HG03108 (cell line): ENCODE results near the gene MTMR10.

Experiments
- ATAC-seq: cut with Tn5 transposase; IDR thresholded peaks from one replicate; pipeline ENCODE4 v1.9.1; 2021; ENCODE audit warnings: moderate library complexity; ENCODE audit not compliant: unreplicated experiment

MTMR10 gene

GRCh38 chr15:30962079-30962478, 29.3 kb downstream of the MTMR10 start:
- ATAC-seq, result no peak

GRCh38 chr15:30958219-30958618, 33.2 kb downstream of the MTMR10 start:
- no peak for ATAC-seq

DNA sequence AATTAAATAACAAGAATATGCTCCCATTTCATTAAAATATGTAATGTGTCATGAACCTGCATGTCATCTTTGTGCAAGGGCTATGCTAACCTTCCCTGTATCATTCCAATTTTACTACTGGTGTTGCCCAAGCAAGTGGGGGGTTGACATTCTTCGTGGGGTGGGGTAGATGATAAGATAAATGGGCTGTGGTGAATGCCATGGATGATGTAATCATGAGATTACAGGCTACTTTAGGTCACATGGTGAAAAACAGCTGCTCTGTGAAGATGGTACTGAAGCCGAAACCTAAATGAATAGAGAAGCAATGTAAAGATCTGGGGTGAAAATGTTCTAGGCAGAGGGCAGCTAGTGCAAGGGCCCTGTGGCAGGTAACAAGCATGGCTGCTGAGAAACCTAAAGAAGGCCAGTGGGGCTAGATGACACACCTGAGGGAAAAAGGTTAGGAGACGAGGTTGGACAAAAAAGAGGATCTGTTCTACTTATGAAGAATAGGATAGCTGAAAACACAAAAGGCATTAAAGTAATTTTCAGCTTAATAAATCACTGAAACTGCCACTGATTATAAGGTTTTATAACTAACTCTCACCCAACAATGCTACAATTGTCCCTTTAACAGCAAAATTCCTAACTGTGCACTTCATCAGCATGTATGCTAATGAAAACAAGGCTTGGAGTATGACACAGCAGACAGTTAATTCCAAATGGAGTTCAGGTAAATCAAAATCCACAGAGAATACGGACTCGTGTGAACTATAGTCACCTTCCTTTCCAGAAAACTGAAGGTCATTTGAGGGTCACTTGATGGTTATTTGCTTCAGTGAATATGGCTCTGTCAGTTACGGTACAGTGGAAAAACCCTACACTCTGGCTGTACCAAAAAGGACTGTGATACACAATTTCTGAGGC, 35.0 kb downstream of the MTMR10 start:
- no peak for ATAC-seq

- ATAC-seq, result no peak
Observed at GRCh38 chr15:30954674-30955073, 36.8 kb downstream of the MTMR10 start.

DNA sequence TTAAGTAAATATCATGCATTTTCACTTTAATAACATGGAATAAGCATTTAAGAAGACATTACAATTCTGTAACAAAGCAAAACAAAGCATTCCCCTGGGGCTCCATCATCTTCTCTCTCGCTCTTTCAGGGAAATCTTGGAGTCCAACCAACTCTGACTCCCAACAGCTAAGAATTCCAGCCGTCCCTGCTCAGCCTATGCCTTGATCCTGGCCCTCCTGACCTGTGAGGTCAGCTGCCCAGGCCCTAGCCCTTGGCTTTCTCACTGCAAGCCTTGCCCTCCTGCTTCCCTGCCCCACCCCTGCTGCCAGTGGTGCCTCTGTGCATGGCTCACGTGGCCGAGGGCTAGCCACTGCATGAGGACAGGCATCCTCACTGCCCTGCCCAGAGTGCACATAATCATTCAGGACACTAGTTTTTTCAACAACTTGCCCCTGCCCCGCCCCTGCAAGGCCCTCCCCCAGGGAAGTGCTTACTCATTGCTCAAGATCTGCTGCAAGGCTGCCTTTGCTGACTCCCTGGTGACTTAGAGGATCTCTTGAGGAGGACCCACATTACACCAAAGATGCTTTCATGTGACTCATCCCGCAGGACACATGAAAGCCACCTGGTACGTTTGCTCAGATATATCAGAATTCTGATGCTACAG, 37.6 kb downstream of the MTMR10 start:
- no peak for ATAC-seq

- no peak for ATAC-seq
Observed at GRCh38 chr15:30953183-30953582, 38.2 kb downstream of the MTMR10 start.

GRCh38 chr15:30943654-30944335, 47.6 kb downstream of the MTMR10 start:
- no peak for ATAC-seq

DNA sequence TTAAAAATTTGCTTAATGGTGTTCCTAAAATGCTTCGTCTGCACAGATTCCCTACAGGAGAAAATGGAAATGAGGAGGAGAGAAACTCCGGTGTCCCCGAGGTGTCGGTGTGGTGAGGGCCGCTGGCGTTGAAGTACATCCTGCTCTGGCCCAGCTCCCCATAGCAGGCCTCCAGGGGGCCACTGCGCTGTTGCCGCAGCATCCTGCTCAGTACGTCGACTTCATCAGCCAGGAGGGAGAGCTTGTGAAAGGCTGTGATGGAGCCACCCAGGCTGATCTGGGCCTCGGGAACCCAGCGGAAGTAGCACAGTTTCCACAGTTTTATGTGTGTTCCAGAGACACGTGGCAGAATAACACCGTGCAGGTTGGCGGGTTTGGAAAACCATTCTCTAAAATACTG, 49.9 kb downstream of the MTMR10 start:
- ATAC-seq, result no peak

- ATAC-seq, result no peak
Observed at GRCh38 chr15:30940359-30940758, 51.1 kb downstream of the MTMR10 start.

DNA sequence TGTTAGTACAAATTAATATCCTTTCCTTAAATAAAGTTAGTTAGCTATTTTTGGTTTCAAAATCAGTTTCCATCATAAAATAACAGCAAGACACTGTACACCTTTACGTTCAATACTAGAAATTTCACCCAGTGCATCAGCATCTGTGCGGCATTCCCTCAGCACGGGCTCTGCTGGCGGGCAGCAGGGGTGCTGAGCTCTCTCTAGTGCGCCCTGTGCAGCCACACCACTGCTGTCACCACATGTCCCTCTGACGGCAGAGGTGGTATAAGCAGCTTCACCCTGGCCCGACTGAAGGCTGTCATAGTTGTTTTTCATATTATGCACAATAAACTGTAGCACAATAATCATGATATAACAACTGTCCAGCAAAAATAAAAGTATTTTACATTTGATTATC, 52.3 kb downstream of the MTMR10 start:
- no peak for ATAC-seq

GRCh38 chr15:30933293-30933692, 58.1 kb downstream of the MTMR10 start:
- no peak for ATAC-seq

GRCh38 chr15:30930422-30930821, 61.0 kb downstream of the MTMR10 start:
- ATAC-seq, result no peak

GRCh38 chr15:30929982-30930381, 61.4 kb downstream of the MTMR10 start:
- ATAC-seq, result no peak

GRCh38 chr15:30929064-30929669, 62.3 kb downstream of the MTMR10 start:
- ATAC-seq, result no peak

GRCh38 chr15:30928076-30928475, 63.4 kb downstream of the MTMR10 start:
- ATAC-seq, result no peak

DNA sequence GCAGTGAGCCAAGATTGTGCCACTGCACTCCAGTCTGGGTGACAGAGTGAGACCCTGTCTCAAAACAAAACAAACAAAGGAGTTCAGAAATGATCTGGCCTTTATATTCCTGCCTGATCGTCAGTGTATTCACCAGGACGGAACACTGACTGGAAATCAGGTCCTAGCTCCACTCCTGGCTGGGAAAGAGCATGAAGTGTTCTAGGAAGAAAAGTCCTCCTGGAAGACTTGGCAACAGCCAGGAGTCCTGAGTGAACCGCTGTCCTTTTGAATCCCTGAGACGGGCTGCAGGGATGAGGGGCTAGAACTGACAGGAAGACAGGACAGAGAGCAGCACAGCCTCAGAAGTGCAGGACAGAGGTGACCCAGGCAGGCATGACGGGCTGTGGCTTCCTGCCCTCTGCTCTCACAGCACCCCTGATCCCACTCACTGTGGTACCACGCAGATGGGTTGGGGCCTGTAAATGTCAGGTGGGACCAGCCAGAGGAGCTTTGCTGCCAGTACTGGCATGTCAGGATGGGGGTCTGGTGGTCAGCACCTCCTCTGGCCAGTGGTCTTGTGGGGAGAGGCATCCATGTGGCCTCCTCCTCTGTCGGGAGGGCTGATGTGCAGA, 64.2 kb downstream of the MTMR10 start:
- no peak for ATAC-seq

DNA sequence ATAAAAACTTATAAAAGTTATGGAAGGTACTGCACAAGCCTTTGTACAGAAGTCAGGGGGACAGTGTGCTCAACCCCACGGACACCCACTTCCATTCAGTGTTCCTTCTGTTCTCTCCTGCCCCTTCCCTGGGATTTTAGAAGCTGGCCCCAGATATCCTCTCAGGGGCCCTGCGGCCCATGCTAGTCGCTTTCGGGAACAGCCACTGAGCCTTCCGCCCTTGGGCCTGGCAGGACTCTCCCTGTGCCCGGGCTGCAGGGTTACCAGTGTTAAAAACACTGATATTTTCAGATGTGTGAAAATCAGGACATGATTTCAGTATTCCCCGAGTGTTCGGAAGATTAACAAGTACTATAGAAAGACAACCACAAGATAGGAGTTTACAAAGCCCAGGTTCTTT, 65.3 kb downstream of the MTMR10 start:
- no peak for ATAC-seq

DNA sequence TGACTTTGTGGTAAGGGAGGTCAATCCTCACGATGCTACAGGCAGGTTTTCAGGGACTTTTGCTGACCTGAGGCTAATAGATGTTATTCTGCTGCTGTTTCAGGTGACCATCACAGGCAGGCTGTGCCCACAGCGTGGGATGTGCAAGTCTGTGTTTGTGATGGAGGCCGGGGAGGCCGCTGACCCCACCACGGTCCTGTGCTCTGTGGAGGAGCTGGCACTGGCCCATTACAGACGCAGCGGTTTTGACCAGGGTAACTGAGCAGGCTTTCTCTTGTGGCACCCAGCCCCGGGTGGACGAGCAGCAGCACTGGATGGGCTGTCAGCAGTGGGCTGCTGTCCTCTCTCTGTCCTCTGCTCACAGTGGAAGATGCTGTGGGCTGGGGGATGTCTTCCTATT, 65.7 kb downstream of the MTMR10 start:
- ATAC-seq, result no peak

DNA sequence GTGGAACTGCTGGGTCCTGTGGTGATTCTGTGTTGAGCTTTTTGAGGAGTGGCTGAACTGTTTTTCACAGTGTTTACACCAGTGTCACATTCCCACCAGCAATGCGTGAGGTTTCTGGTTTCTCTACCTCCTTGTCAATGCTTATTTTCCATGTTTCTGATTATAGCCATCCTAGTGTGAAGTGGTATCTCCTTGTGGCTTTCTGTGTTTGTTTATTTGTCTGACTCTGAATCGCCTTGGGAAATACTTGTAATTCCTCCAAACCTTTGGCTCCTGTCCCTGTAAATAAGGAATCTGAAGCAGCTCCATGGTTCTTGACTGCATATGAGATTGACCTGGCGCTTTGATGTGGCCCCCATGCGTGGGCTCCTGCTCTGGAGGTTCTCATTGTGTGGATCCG, 67.1 kb downstream of the MTMR10 start:
- no peak for ATAC-seq

GRCh38 chr15:30923429-30923828, 68.0 kb downstream of the MTMR10 start:
- ATAC-seq, result no peak
